Neuronal stem cell (in vitro differentiated cells): ENCODE measurements around the gene TNNC1.

Experiments used
- DNase-seq: peaks from one replicate; pipeline ENCODE4 v3.0.0-alpha.2; 2013; ENCODE audit warnings: low spot score
- H2AFZ ChIP-seq: one replicate; pipeline ENCODE4 v1.6.1; 2013; ENCODE audit warnings: mild to moderate bottlenecking, low read length, inconsistent platforms
- H2AK5ac ChIP-seq: 2 replicates; pipeline ENCODE4 v1.6.1; 2013; ENCODE audit warnings: low read depth, mild to moderate bottlenecking, inconsistent platforms, low read length, moderate library complexity, mixed read lengths
- H2BK120ac ChIP-seq: 2 replicates; pipeline ENCODE4 v1.6.1; 2013; ENCODE audit warnings: low read depth, mild to moderate bottlenecking, inconsistent platforms, low read length, moderate library complexity, mixed read lengths
- H2BK12ac ChIP-seq: one replicate; pipeline ENCODE4 v1.6.1; 2013; ENCODE audit warnings: low read length, inconsistent platforms
- H2BK15ac ChIP-seq: 2 replicates; pipeline ENCODE4 v1.6.1; 2013; ENCODE audit warnings: mild to moderate bottlenecking, low read length, inconsistent platforms, mixed read lengths
- H2BK5ac ChIP-seq: one replicate; pipeline ENCODE4 v1.6.1; 2013; ENCODE audit warnings: inconsistent platforms, mild to moderate bottlenecking, low read length, moderate library complexity
- H3K14ac ChIP-seq: one replicate; pipeline ENCODE4 v1.6.1; 2013; ENCODE audit warnings: low read length, inconsistent platforms
- H3K18ac ChIP-seq: 2 replicates; pipeline ENCODE4 v1.6.1; 2013; ENCODE audit warnings: low read length, inconsistent platforms
- H3K23ac ChIP-seq: 2 replicates; pipeline ENCODE4 v1.6.1; 2013; ENCODE audit warnings: low read depth, mild to moderate bottlenecking, mixed read lengths, low read length, inconsistent platforms; ENCODE audit not compliant: poor library complexity
- H3K27ac ChIP-seq: replicated peaks from 3 replicates; pipeline ENCODE4 v1.5.1; 2013; ENCODE audit warnings: low read length, inconsistent platforms
- H3K27me3 ChIP-seq, 3 experiments: 2 replicates each; pipeline ENCODE4 v1.6.1; 2013; ENCODE audit warnings: low read length in 3 of 3, mild to moderate bottlenecking in 2 of 3, inconsistent platforms in 1 of 3, low read depth in 1 of 3, mixed read lengths in 1 of 3, moderate library complexity in 1 of 3; ENCODE audit not compliant: control insufficient read depth in 3 of 3, insufficient read depth in 3 of 3
- H3K36me3 ChIP-seq, 2 donors: replicated peaks in 1 of 2; 2 replicates each; pipeline ENCODE4 v1.6.1; 2013; ENCODE audit warnings: low read length in 2 of 2; ENCODE audit not compliant: control insufficient read depth in 2 of 2, insufficient read depth in 2 of 2
- H3K4ac ChIP-seq: 2 replicates; pipeline ENCODE4 v1.6.1; 2013; ENCODE audit warnings: inconsistent platforms, mild to moderate bottlenecking, low read length, moderate library complexity
- H3K4me1 ChIP-seq, 2 donors: 1 replicate in 1 of 2; 2 replicates in 1 of 2; pipeline ENCODE4 v1.6.1; 2013; ENCODE audit warnings: low read length in 2 of 2, low read depth in 1 of 2; ENCODE audit not compliant: control insufficient read depth in 2 of 2, insufficient read depth in 1 of 2
- H3K4me2 ChIP-seq: one replicate; pipeline ENCODE4 v1.6.1; 2013; ENCODE audit warnings: mild to moderate bottlenecking, low read length, inconsistent platforms; ENCODE audit not compliant: insufficient read depth, poor library complexity, severe bottlenecking
- H3K4me3 ChIP-seq, 2 donors: 2 replicates each; pipeline ENCODE4 v1.5.1; 2013; ENCODE audit warnings: low read length in 2 of 2, mild to moderate bottlenecking in 2 of 2, inconsistent platforms in 1 of 2, moderate library complexity in 1 of 2
- H3K79me1 ChIP-seq: one replicate; pipeline ENCODE4 v1.6.1; 2013; ENCODE audit warnings: low read depth, mild to moderate bottlenecking, inconsistent platforms, low read length, moderate library complexity
- H3K9ac ChIP-seq: one replicate; pipeline ENCODE4 v1.6.1; 2013; ENCODE audit warnings: mild to moderate bottlenecking, low read depth, low read length, inconsistent platforms; ENCODE audit not compliant: poor library complexity
- H3K9me3 ChIP-seq, 2 donors: replicated peaks in 1 of 2; 2 replicates each; pipeline versions ENCODE3 to v1.6.1; 2013; ENCODE audit warnings: low read length in 2 of 2, mild to moderate bottlenecking in 2 of 2, inconsistent platforms in 1 of 2, low read depth in 1 of 2, mixed read lengths in 1 of 2, moderate library complexity in 1 of 2; ENCODE audit not compliant: control insufficient read depth in 2 of 2, insufficient read depth in 1 of 2
- H4K8ac ChIP-seq: one replicate; pipeline ENCODE4 v1.6.1; 2013; ENCODE audit warnings: low read depth, mild to moderate bottlenecking, inconsistent platforms, low read length, moderate library complexity
- H4K91ac ChIP-seq: one replicate; pipeline ENCODE4 v1.6.1; 2013; ENCODE audit warnings: low read length, low read depth, mild to moderate bottlenecking, inconsistent platforms; ENCODE audit not compliant: poor library complexity
- WGBS, 2 donors: extraction: QIAGEN DNeasy Blood & Tissue Kit; methylation state at CpG; one replicate each; pipeline ENCODE4 v1.1.7; 2013; ENCODE audit warnings: missing lambda C conversion rate in 2 of 2, mixed read lengths in 1 of 2; ENCODE audit not compliant: insufficient read length in 2 of 2, insufficient replicate concordance in 1 of 2; ENCODE audit errors: extremely low coverage in 2 of 2; 5-methylcytosine and 5-hydroxymethylcytosine counted together

The TNNC1 gene

GRCh38 chr3:52452570-52453221, 1.1 kb downstream of the TNNC1 start:
- no peak overlapping the region for H3K23ac ChIP-seq
- H3K4me2 ChIP-seq = no peak overlapping the region
- H3K79me1 ChIP-seq = peaks cover 11% of the 10 kb centered on the region
- DNase-seq = no peak
- peaks cover 0 to 8% (median 0%) of the 10 kb centered on the region in 3 experiments for H3K27me3 ChIP-seq
- H3K4me3 ChIP-seq = no peak overlapping the region
- no peaks in the 10 kb centered on the region for H3K9me3 ChIP-seq
- no peak overlapping the region for H2BK120ac ChIP-seq
- peak overlapping the region; percentile 33 for H2BK15ac ChIP-seq
- H2BK5ac ChIP-seq = no peak overlapping the region
- WGBS, 2 donors = no CpG with 5 or more reads among the region's 11 CpGs
- no peak overlapping the region for H3K14ac ChIP-seq
- peaks cover 4 to 9% of the 10 kb centered on the region in 2 donors for H3K36me3 ChIP-seq
- peak overlapping the region; percentile 67 for H4K8ac ChIP-seq
- peaks cover 39 to 41% of the 10 kb centered on the region in 2 donors for H3K4me1 ChIP-seq
- H2AK5ac ChIP-seq = peak overlapping the region; percentile 53
- no peak overlapping the region for H2AFZ ChIP-seq
- H2BK12ac ChIP-seq = peak overlapping the region; percentile 82
- H3K27ac ChIP-seq = no peak overlapping the region
- H4K91ac ChIP-seq = no peak overlapping the region
- peak overlapping the region; percentile 66 for H3K9ac ChIP-seq
- no peak overlapping the region for H3K4ac ChIP-seq
- peak overlapping the region; percentile 41 for H3K18ac ChIP-seq

GRCh38 chr3:52452126-52452525, 1.7 kb downstream of the TNNC1 start:
- peak overlapping the region; percentile 15 for H3K14ac ChIP-seq
- H4K91ac ChIP-seq = no peak overlapping the region
- no peak overlapping the region for H2BK120ac ChIP-seq
- no peak overlapping the region for H3K4ac ChIP-seq
- WGBS, 2 donors = no CpG with 5 or more reads among the region's 6 CpGs
- H3K4me3 ChIP-seq = no peak overlapping the region
- H3K9ac ChIP-seq = no peak overlapping the region
- peak overlapping the region; percentile 64 for H2BK12ac ChIP-seq
- H2AK5ac ChIP-seq = peak overlapping the region; percentile 48
- no peak overlapping the region for H3K4me2 ChIP-seq
- peaks cover 0 to 4% of the 10 kb centered on the region in 2 donors for H3K36me3 ChIP-seq
- peak overlapping the region; percentile 14 for H3K23ac ChIP-seq
- H3K4me1 ChIP-seq = peaks cover 38 to 40% of the 10 kb centered on the region in 2 donors
- peak overlapping the region; percentile 33 for H2BK15ac ChIP-seq
- H3K27ac ChIP-seq = no peak overlapping the region
- H2BK5ac ChIP-seq = no peak overlapping the region
- H3K9me3 ChIP-seq = no peaks in the 10 kb centered on the region
- peak overlapping the region; percentile 67 for H4K8ac ChIP-seq
- peaks cover 0 to 8% (median 0%) of the 10 kb centered on the region in 3 experiments for H3K27me3 ChIP-seq
- no peak overlapping the region for H2AFZ ChIP-seq
- DNase-seq = no peak
- peaks cover 6% of the 10 kb centered on the region for H3K79me1 ChIP-seq
- H3K18ac ChIP-seq = peak overlapping the region; percentile 68

GRCh38 chr3:52451237-52452083, 2.4 kb downstream of the TNNC1 start:
- peak overlapping the region; percentile 7 for H4K8ac ChIP-seq
- no peak for DNase-seq
- no peak overlapping the region for H3K4me3 ChIP-seq
- H3K36me3 ChIP-seq = no peaks in the 10 kb centered on the region
- H2BK5ac ChIP-seq = no peak overlapping the region
- whole genome bisulfite sequencing, 2 donors = no CpG with 5 or more reads among the region's 24 CpGs
- H3K4me2 ChIP-seq = no peak overlapping the region
- H3K27ac ChIP-seq = no peak overlapping the region
- H3K14ac ChIP-seq = no peak overlapping the region
- peak overlapping the region; percentile 90 for H2AK5ac ChIP-seq
- peak overlapping the region; percentile 51 for H3K9ac ChIP-seq
- H2AFZ ChIP-seq = no peak overlapping the region
- H4K91ac ChIP-seq = no peak overlapping the region
- H3K4ac ChIP-seq = no peak overlapping the region
- peak overlapping the region; percentile 53 for H2BK15ac ChIP-seq
- no peaks in the 10 kb centered on the region for H3K9me3 ChIP-seq
- H3K27me3 ChIP-seq = peaks cover 0 to 11% (median 0%) of the 10 kb centered on the region in 3 experiments
- H3K79me1 ChIP-seq = peaks cover 3% of the 10 kb centered on the region
- H2BK120ac ChIP-seq = no peak overlapping the region
- H3K4me1 ChIP-seq = peaks cover 34 to 37% of the 10 kb centered on the region in 2 donors
- H3K18ac ChIP-seq = peak overlapping the region; percentile 44
- peak overlapping the region; percentile 26 for H3K23ac ChIP-seq
- H2BK12ac ChIP-seq = no peak overlapping the region
